IPS-18c (cell line): ENCODE measurements around the gene FOXO6.

Experiments
- H3K4me3 ChIP-seq: 2 replicates; pipeline ENCODE4 v1.7.0; 2013; ENCODE audit warnings: low read depth, mild to moderate bottlenecking, low read length, moderate library complexity; ENCODE audit not compliant: insufficient read depth
- H3K9me3 ChIP-seq: one replicate; pipeline ENCODE4 v1.6.1; 2013; ENCODE audit warnings: mild to moderate bottlenecking, low read length, moderate library complexity; ENCODE audit not compliant: control insufficient read depth, insufficient read depth

The FOXO6 gene

GRCh38 chr1:41386196-41386663 lies 25.0 kb downstream of the FOXO6 start:
- Histone ChIP-seq H3K4me3 (no peak overlapping the region), H3K9me3 (no peaks in the 10 kb centered on the region)

GRCh38 chr1:41387667-41388091 lies 26.4 kb downstream of the FOXO6 start:
- H3K9me3 ChIP-seq: no peaks in the 10 kb centered on the region
- no peak overlapping the region for H3K4me3 ChIP-seq

GRCh38 chr1:41388510-41388909 lies 27.3 kb downstream of the FOXO6 start:
- Histone ChIP-seq H3K4me3 (no peak overlapping the region), H3K9me3 (no peaks in the 10 kb centered on the region)

GRCh38 chr1:41389009-41389408 lies 27.8 kb downstream of the FOXO6 start:
- Histone ChIP-seq H3K9me3 (no peaks in the 10 kb centered on the region), H3K4me3 (no peak overlapping the region)

- H3K9me3 ChIP-seq: no peaks in the 10 kb centered on the region
- no peak overlapping the region for H3K4me3 ChIP-seq
Measured at GRCh38 chr1:41390166-41390565, 28.9 kb downstream of the FOXO6 start.

- Histone ChIP-seq H3K4me3 (no peak overlapping the region), H3K9me3 (no peaks in the 10 kb centered on the region)
Measured at GRCh38 chr1:41390573-41390972, 29.3 kb downstream of the FOXO6 start.

GRCh38 chr1:41391834-41392527 lies 30.7 kb downstream of the FOXO6 start:
- no peak overlapping the region for H3K4me3 ChIP-seq
- H3K9me3 ChIP-seq: no peaks in the 10 kb centered on the region

- Histone ChIP-seq H3K4me3 (no peak overlapping the region), H3K9me3 (no peaks in the 10 kb centered on the region)
Measured at GRCh38 chr1:41392528-41392924, 31.3 kb downstream of the FOXO6 start.

GRCh38 chr1:41393716-41394368 lies 32.6 kb downstream of the FOXO6 start:
- H3K9me3 ChIP-seq: no peaks in the 10 kb centered on the region
- H3K4me3 ChIP-seq: no peak overlapping the region

GRCh38 chr1:41394369-41394744 lies 33.1 kb downstream of the FOXO6 start:
- no peak overlapping the region for H3K4me3 ChIP-seq
- no peaks in the 10 kb centered on the region for H3K9me3 ChIP-seq

GRCh38 chr1:41394959-41395956 lies 34.0 kb downstream of the FOXO6 start:
- Histone ChIP-seq H3K4me3 (no peak overlapping the region), H3K9me3 (peaks cover 3% of the 10 kb centered on the region)

GRCh38 chr1:41396084-41396483 lies 34.9 kb downstream of the FOXO6 start:
- Histone ChIP-seq H3K4me3 (no peak overlapping the region), H3K9me3 (peaks cover 4% of the 10 kb centered on the region)

- peaks cover 4% of the 10 kb centered on the region for H3K9me3 ChIP-seq
- no peak overlapping the region for H3K4me3 ChIP-seq
Measured at GRCh38 chr1:41397020-41397419, 35.8 kb downstream of the FOXO6 start.

- H3K9me3 ChIP-seq: peaks cover 4% of the 10 kb centered on the region
- no peak overlapping the region for H3K4me3 ChIP-seq
Measured at GRCh38 chr1:41397753-41398330, 36.6 kb downstream of the FOXO6 start.

GRCh38 chr1:41399145-41399795 lies 38.0 kb downstream of the FOXO6 start:
- H3K4me3 ChIP-seq: no peak overlapping the region

GRCh38 chr1:41400225-41400624 lies 39.0 kb downstream of the FOXO6 start:
- Histone ChIP-seq H3K9me3 (peaks cover 4% of the 10 kb centered on the region), H3K4me3 (no peak overlapping the region)

More at GRCh38 chr1:41399145-41399795, 38.0 kb downstream of the FOXO6 start:
- peaks cover 4% of the 10 kb centered on the region for H3K9me3 ChIP-seq

GRCh38 chr1:41401899-41402298 lies 40.7 kb downstream of the FOXO6 start:
- H3K4me3 ChIP-seq: no peak overlapping the region
- H3K9me3 ChIP-seq: peaks cover 4% of the 10 kb centered on the region
